ENCODE data around the gene C16orf87.

Gene C16orf87

GRCh38 chr16:46836534-46837530 is 5.9 kb upstream of the C16orf87 start:
- H3K4me3 ChIP-seq (ENCODE audit: low read length), result no peak overlapping the region
- H3K9me3 ChIP-seq (ENCODE audit: control insufficient read depth, low read length), result no peaks in the 10 kb centered on the region
- H3K27me3 ChIP-seq (ENCODE audit: control insufficient read depth, insufficient read depth, low read length), result no peaks in the 10 kb centered on the region
- H3K9ac ChIP-seq (ENCODE audit: low read length), result no peak overlapping the region
- no peaks in the 10 kb centered on the region for H3K36me3 ChIP-seq (ENCODE audit: control insufficient read depth, insufficient read depth, low read length)
- peaks cover 7% of the 10 kb centered on the region for H3K4me1 ChIP-seq (ENCODE audit: control insufficient read depth, insufficient read depth, low read length)

DNA sequence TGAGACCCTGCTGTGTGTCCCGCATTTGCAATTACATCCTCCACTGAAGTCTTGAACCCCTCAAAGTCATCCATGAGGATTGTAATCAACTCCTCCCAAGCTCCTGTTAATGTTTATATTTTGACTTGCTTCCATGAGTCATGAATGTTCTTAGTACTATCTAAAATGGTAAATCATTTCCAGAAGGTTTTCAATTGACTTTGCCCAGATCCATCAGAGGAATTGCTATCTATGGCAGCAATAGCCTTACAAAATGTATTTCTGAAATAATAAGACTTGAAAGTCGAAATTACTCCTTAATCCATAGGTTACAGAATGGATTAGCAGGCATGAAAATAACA is 2.5 kb upstream of the C16orf87 start:
- Histone ChIP-seq H3K36me3 (ENCODE audit: control insufficient read depth, insufficient read depth, low read length) (no peaks in the 10 kb centered on the region), H3K4me1 (ENCODE audit: control insufficient read depth, insufficient read depth, low read length) (peaks cover 7% of the 10 kb centered on the region), H3K4me3 (ENCODE audit: low read length) (no peak overlapping the region), H3K9me3 (ENCODE audit: control insufficient read depth, low read length) (no peaks in the 10 kb centered on the region), H3K9ac (ENCODE audit: low read length) (no peak overlapping the region), H3K27me3 (ENCODE audit: control insufficient read depth, insufficient read depth, low read length) (no peaks in the 10 kb centered on the region)

GRCh38 chr16:46832757-46833459 is 1.9 kb upstream of the C16orf87 start:
- Histone ChIP-seq H3K9me3 (ENCODE audit: control insufficient read depth, low read length) (no peaks in the 10 kb centered on the region), H3K36me3 (ENCODE audit: control insufficient read depth, insufficient read depth, low read length) (no peaks in the 10 kb centered on the region), H3K9ac (ENCODE audit: low read length) (no peak overlapping the region), H3K4me3 (ENCODE audit: low read length) (no peak overlapping the region), H3K4me1 (ENCODE audit: control insufficient read depth, insufficient read depth, low read length) (peaks cover 7% of the 10 kb centered on the region), H3K27me3 (ENCODE audit: control insufficient read depth, insufficient read depth, low read length) (no peaks in the 10 kb centered on the region)

GRCh38 chr16:46830417-46830901 is 521 bp downstream of the C16orf87 start:
- H3K4me3 ChIP-seq (ENCODE audit: low read length), result peak overlapping the region; percentile 71
- peak overlapping the region; percentile 83 for H3K9ac ChIP-seq (ENCODE audit: low read length)
- no peaks in the 10 kb centered on the region for H3K36me3 ChIP-seq (ENCODE audit: control insufficient read depth, insufficient read depth, low read length)
- no peaks in the 10 kb centered on the region for H3K27me3 ChIP-seq (ENCODE audit: control insufficient read depth, insufficient read depth, low read length)
- no peaks in the 10 kb centered on the region for H3K9me3 ChIP-seq (ENCODE audit: control insufficient read depth, low read length)
- H3K4me1 ChIP-seq (ENCODE audit: control insufficient read depth, insufficient read depth, low read length), result peaks cover 7% of the 10 kb centered on the region

DNA sequence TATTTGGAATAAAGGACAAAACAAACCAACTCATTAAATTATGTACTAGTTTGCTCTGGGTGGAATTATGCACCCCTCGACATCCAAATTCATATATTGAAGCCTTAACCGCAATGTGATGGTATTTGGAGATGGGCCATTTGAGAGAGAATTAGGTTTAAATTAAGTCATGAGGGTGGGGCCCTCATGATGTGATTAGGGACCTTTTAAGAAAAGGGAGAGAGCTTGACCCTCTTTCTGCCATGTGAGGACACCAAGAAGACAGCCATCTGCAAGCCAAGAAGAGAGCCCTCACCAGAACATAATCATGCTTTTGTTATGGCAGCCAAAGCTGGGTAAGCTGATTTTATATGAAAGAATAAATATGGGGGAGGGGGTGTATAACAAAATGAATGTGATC is 2.0 kb downstream of the C16orf87 start:
- Histone ChIP-seq H3K4me1 (ENCODE audit: control insufficient read depth, insufficient read depth, low read length) (peaks cover 7% of the 10 kb centered on the region), H3K4me3 (ENCODE audit: low read length) (no peak overlapping the region)

DNA sequence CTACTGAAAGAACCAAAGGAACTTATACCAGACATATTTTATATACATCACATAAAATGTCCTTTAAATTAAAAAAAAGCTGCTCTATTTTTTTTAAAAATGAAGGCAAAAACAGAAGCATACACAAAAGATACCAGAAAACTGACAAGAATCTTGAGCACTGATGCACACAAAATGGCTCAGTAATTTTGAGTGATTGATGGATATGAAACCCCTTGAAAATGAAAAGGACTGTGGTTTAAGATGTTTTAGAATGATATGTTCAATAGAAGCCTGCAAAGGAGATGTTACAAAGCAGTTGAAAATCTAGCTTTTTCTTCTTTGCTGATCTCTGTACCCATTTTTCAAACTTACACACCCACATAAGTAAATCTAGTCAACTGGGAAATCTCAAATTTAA is 2.7 kb downstream of the C16orf87 start:
- Histone ChIP-seq H3K36me3 (ENCODE audit: control insufficient read depth, insufficient read depth, low read length) (no peaks in the 10 kb centered on the region), H3K9me3 (ENCODE audit: control insufficient read depth, low read length) (no peaks in the 10 kb centered on the region), H3K9ac (ENCODE audit: low read length) (no peak overlapping the region), H3K4me1 (ENCODE audit: control insufficient read depth, insufficient read depth, low read length) (peaks cover 3% of the 10 kb centered on the region), H3K4me3 (ENCODE audit: low read length) (no peak overlapping the region), H3K27me3 (ENCODE audit: control insufficient read depth, insufficient read depth, low read length) (no peaks in the 10 kb centered on the region)

More for the DNA sequence above, 2.0 kb downstream of the C16orf87 start:
- Histone ChIP-seq H3K27me3 (ENCODE audit: control insufficient read depth, insufficient read depth, low read length) (no peaks in the 10 kb centered on the region), H3K9me3 (ENCODE audit: control insufficient read depth, low read length) (no peaks in the 10 kb centered on the region), H3K9ac (ENCODE audit: low read length) (no peak overlapping the region), H3K36me3 (ENCODE audit: control insufficient read depth, insufficient read depth, low read length) (no peaks in the 10 kb centered on the region)

DNA sequence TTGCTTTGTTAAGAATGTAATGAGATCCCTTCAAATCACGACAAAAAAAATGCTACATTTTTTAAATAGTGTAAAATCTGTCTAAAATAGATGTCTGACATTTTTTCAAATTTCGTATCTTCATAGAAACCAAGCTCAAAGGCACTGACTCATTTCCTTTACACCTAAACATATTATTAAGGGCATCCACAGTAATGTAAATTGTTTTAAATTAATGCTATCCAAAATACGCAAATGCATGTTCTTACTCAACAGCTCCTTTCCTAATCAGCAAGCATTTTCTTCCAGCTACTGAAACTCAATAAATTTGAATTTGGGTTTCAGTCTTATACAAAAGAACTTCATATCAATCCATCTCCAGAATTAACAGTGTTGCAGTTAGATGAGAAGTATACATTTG is 4.3 kb downstream of the C16orf87 start:
- Histone ChIP-seq H3K4me1 (ENCODE audit: control insufficient read depth, insufficient read depth, low read length) (no peaks in the 10 kb centered on the region), H3K36me3 (ENCODE audit: control insufficient read depth, insufficient read depth, low read length) (no peaks in the 10 kb centered on the region), H3K27me3 (ENCODE audit: control insufficient read depth, insufficient read depth, low read length) (no peaks in the 10 kb centered on the region), H3K9ac (ENCODE audit: low read length) (no peak overlapping the region), H3K4me3 (ENCODE audit: low read length) (no peak overlapping the region), H3K9me3 (ENCODE audit: control insufficient read depth, low read length) (no peaks in the 10 kb centered on the region)

- H3K36me3 ChIP-seq (ENCODE audit: control insufficient read depth, insufficient read depth, low read length), result no peaks in the 10 kb centered on the region
- no peak overlapping the region for H3K4me3 ChIP-seq (ENCODE audit: low read length)
- H3K27me3 ChIP-seq (ENCODE audit: control insufficient read depth, insufficient read depth, low read length), result no peaks in the 10 kb centered on the region
- H3K9me3 ChIP-seq (ENCODE audit: control insufficient read depth, low read length), result no peaks in the 10 kb centered on the region
- H3K4me1 ChIP-seq (ENCODE audit: control insufficient read depth, insufficient read depth, low read length), result no peaks in the 10 kb centered on the region
- H3K9ac ChIP-seq (ENCODE audit: low read length), result no peak overlapping the region
Observed at GRCh38 chr16:46822270-46822669, 8.7 kb downstream of the C16orf87 start.

GRCh38 chr16:46817961-46818360 is 13.0 kb downstream of the C16orf87 start:
- Histone ChIP-seq H3K9me3 (ENCODE audit: control insufficient read depth, low read length) (no peaks in the 10 kb centered on the region), H3K4me1 (ENCODE audit: control insufficient read depth, insufficient read depth, low read length) (no peaks in the 10 kb centered on the region), H3K9ac (ENCODE audit: low read length) (no peak overlapping the region), H3K36me3 (ENCODE audit: control insufficient read depth, insufficient read depth, low read length) (no peaks in the 10 kb centered on the region), H3K27me3 (ENCODE audit: control insufficient read depth, insufficient read depth, low read length) (no peaks in the 10 kb centered on the region), H3K4me3 (ENCODE audit: low read length) (no peak overlapping the region)

DNA sequence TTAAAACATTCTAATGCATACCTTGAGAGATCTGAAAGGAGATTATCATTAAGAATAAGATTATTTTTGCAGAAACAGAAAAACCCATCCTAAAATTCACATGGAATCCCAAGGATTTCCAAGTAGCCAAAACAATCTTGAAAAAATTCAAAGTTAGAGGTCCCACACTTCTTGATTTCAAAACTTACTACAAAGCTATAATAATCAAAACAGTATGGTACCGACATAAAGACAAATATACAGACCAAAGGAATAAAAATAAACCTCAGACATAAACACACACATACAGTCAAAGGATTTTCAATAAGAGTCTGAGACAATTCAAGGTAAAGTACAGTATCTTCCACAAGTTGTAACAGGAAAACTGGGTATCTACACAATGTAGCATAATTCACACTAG is 16.2 kb downstream of the C16orf87 start:
- no peaks in the 10 kb centered on the region for H3K36me3 ChIP-seq (ENCODE audit: control insufficient read depth, insufficient read depth, low read length)
- peaks cover 6% of the 10 kb centered on the region for H3K4me1 ChIP-seq (ENCODE audit: control insufficient read depth, insufficient read depth, low read length)
- H3K4me3 ChIP-seq (ENCODE audit: low read length), result no peak overlapping the region
- H3K9ac ChIP-seq (ENCODE audit: low read length), result no peak overlapping the region
- H3K27me3 ChIP-seq (ENCODE audit: control insufficient read depth, insufficient read depth, low read length), result no peaks in the 10 kb centered on the region
- H3K9me3 ChIP-seq (ENCODE audit: control insufficient read depth, low read length), result no peaks in the 10 kb centered on the region

- peaks cover 8% of the 10 kb centered on the region for H3K4me1 ChIP-seq (ENCODE audit: control insufficient read depth, insufficient read depth, low read length)
- H3K27me3 ChIP-seq (ENCODE audit: control insufficient read depth, insufficient read depth, low read length), result no peaks in the 10 kb centered on the region
- no peaks in the 10 kb centered on the region for H3K36me3 ChIP-seq (ENCODE audit: control insufficient read depth, insufficient read depth, low read length)
Observed at GRCh38 chr16:46813611-46814010, 17.4 kb downstream of the C16orf87 start.

More at GRCh38 chr16:46813611-46814010, 17.4 kb downstream of the C16orf87 start:
- Histone ChIP-seq H3K4me3 (ENCODE audit: low read length) (no peak overlapping the region), H3K9ac (ENCODE audit: low read length) (no peak overlapping the region), H3K9me3 (ENCODE audit: control insufficient read depth, low read length) (no peaks in the 10 kb centered on the region)

Data from mucosa of stomach (tissue), 1 donor.